WTC11 (cell line): ENCODE results near the gene SMIM10L2A. TPM values are rescaled to one million over a fixed set of nuclear protein-coding genes. Genes with fewer than 3 reads are reported as not detected.

Experiments used
- ATAC-seq: fragments of 200-7000 bp; cut with Tn5 transposase; 2 replicates; pipeline ENCODE4 v1.10.0; 2021; ENCODE audit warnings: mild to moderate bottlenecking, moderate library complexity
- CTCF ChIA-PET: fragments of 300-600 bp; sonication (Branson Sonifier 250); formaldehyde crosslinking; loops from one replicate; lab custom pipeline; 2021; ENCODE audit warnings: antibody characterized with exemption; lab: Charles Lee
- POLR2A ChIA-PET: fragments of 350-600 bp; sonication (Branson Sonifier 250); formaldehyde crosslinking; loops from one replicate; lab custom pipeline; 2021; ENCODE audit warnings: antibody characterized with exemption; lab: Charles Lee
- DNase-seq: peaks from one replicate; pipeline ENCODE4 v3.0.0; 2021; ENCODE audit warnings: low spot score
- H3K27ac Mint-ChIP-seq: 2 replicates; pipeline ENCODE4 v1.8.0; 2021; ENCODE audit warnings: mixed read lengths
- H3K27me3 Mint-ChIP-seq: 2 replicates; pipeline ENCODE4 v1.8.0; 2021; ENCODE audit warnings: low read depth, mild to moderate bottlenecking, moderate library complexity, mixed read lengths
- H3K36me3 Mint-ChIP-seq: 2 replicates; pipeline ENCODE4 v1.8.0; 2021; ENCODE audit warnings: mixed read lengths
- H3K4me1 Mint-ChIP-seq: 2 replicates; pipeline ENCODE4 v1.8.0; 2022; ENCODE audit warnings: mixed read lengths
- H3K4me3 Mint-ChIP-seq: 2 replicates; pipeline ENCODE4 v1.8.0; 2021; ENCODE audit warnings: mild to moderate bottlenecking, moderate library complexity, mixed read lengths
- H3K9me3 Mint-ChIP-seq: 2 replicates; pipeline ENCODE4 v1.8.0; 2021; ENCODE audit warnings: mixed read lengths
- CBFB ChIP-seq: sonication (generic); formaldehyde crosslinking; IDR thresholded peaks from 2 replicates; pipeline ENCODE4 v1.8.1; 2022; ENCODE audit warnings: mild to moderate bottlenecking, low read depth, missing genetic modification reagents
- FOXK1 ChIP-seq: sonication (generic); formaldehyde crosslinking; IDR thresholded peaks from 2 replicates; pipeline ENCODE4 v1.8.0; 2022; ENCODE audit warnings: mild to moderate bottlenecking, moderate library complexity, missing genetic modification reagents
- FOXP1 ChIP-seq: sonication (generic); formaldehyde crosslinking; IDR thresholded peaks from 2 replicates; pipeline ENCODE4 v1.8.0; 2022; ENCODE audit warnings: missing genetic modification reagents, mild to moderate bottlenecking, moderate library complexity, borderline replicate concordance
- GABPB1 ChIP-seq: sonication (generic); formaldehyde crosslinking; IDR thresholded peaks from 2 replicates; pipeline ENCODE4 v1.8.1; 2023; ENCODE audit warnings: mild to moderate bottlenecking, missing genetic modification reagents
- MXD4 ChIP-seq: fragments of 250-450 bp; sonication (Bioruptor Pico); IDR thresholded peaks from 2 replicates; pipeline ENCODE4 v1.8.0; 2021; ENCODE audit warnings: mild to moderate bottlenecking, moderate library complexity, borderline replicate concordance
- NFE2L1 ChIP-seq: sonication (generic); formaldehyde crosslinking; IDR thresholded peaks from 2 replicates; pipeline ENCODE4 v1.8.1; 2023; ENCODE audit warnings: missing genetic modification reagents
- NFYB ChIP-seq: sonication (generic); formaldehyde crosslinking; conservative IDR thresholded peaks from 2 replicates; pipeline ENCODE4 v1.8.0; 2022; ENCODE audit warnings: low read depth, missing genetic modification reagents
- OVOL2 ChIP-seq: fragments of 250-450 bp; sonication (Bioruptor Pico); IDR thresholded peaks from 2 replicates; pipeline ENCODE4 v1.9.0; 2021; ENCODE audit warnings: mild to moderate bottlenecking, borderline replicate concordance
- TCF7 ChIP-seq: sonication (generic); formaldehyde crosslinking; IDR thresholded peaks from 2 replicates; pipeline ENCODE4 v1.8.0; 2022; ENCODE audit warnings: mild to moderate bottlenecking, low read depth, missing genetic modification reagents, moderate library complexity
- ZNF232 ChIP-seq: sonication (generic); formaldehyde crosslinking; IDR thresholded peaks from 2 replicates; pipeline ENCODE4 v1.8.0; 2022; ENCODE audit warnings: mild to moderate bottlenecking, missing genetic modification reagents
- ZNF423 ChIP-seq: fragments of 250-450 bp; sonication (Bioruptor Pico); IDR thresholded peaks from 2 replicates; pipeline ENCODE4 v2.1.2; 2022; ENCODE audit warnings: mild to moderate bottlenecking, moderate library complexity
- total RNA-seq: library from RNA; stranded (reverse); gene quantifications from 3 replicates; pipeline ENCODE4 v1.2.3, GENCODE V29; 2021
- TF ChIP-seq, protein P1 (sequence below): sonication (generic); formaldehyde crosslinking; IDR thresholded peaks from 2 replicates; pipeline ENCODE4 v1.8.0; 2022; ENCODE audit warnings: mild to moderate bottlenecking, missing genetic modification reagents
- TF ChIP-seq, protein P2 (sequence below): fragments of 250-450 bp; sonication (Bioruptor Pico); IDR thresholded peaks from 2 replicates; pipeline ENCODE4 v1.9.0; 2021; ENCODE audit warnings: mild to moderate bottlenecking, borderline replicate concordance
- TF ChIP-seq, protein P3 (sequence below): sonication (generic); formaldehyde crosslinking; IDR thresholded peaks from 2 replicates; pipeline ENCODE4 v1.8.1; 2023; ENCODE audit warnings: mild to moderate bottlenecking, missing genetic modification reagents, moderate library complexity
- TF ChIP-seq, protein P4 (sequence below): sonication (generic); formaldehyde crosslinking; IDR thresholded peaks from 2 replicates; pipeline ENCODE4 v1.8.1; 2022; ENCODE audit warnings: mild to moderate bottlenecking, moderate library complexity, missing genetic modification reagents
- TF ChIP-seq, protein P5 (sequence below): sonication (generic); formaldehyde crosslinking; IDR thresholded peaks from 2 replicates; pipeline ENCODE4 v1.8.0; 2022; ENCODE audit warnings: missing genetic modification reagents
- TF ChIP-seq, protein P6 (sequence below): sonication (generic); formaldehyde crosslinking; IDR thresholded peaks from 2 replicates; pipeline ENCODE4 v1.8.1; 2022; ENCODE audit warnings: low read depth, missing genetic modification reagents, borderline replicate concordance
- TF ChIP-seq, protein P7 (sequence below): sonication (generic); formaldehyde crosslinking; IDR thresholded peaks from 2 replicates; pipeline ENCODE4 v1.8.0; 2022; ENCODE audit warnings: mild to moderate bottlenecking, missing genetic modification reagents
- TF ChIP-seq, protein P8 (sequence below): sonication (generic); formaldehyde crosslinking; IDR thresholded peaks from 2 replicates; pipeline ENCODE4 v1.8.0; 2022; ENCODE audit warnings: mild to moderate bottlenecking, missing genetic modification reagents
- TF ChIP-seq, protein P9 (sequence below): sonication (generic); formaldehyde crosslinking; conservative IDR thresholded peaks from 2 replicates; pipeline ENCODE4 v1.8.1; 2022; ENCODE audit warnings: mild to moderate bottlenecking, missing genetic modification reagents

Gene SMIM10L2A
- total RNA-seq, 1 experiment from 2014 or later, result 4.7 TPM

DNA sequence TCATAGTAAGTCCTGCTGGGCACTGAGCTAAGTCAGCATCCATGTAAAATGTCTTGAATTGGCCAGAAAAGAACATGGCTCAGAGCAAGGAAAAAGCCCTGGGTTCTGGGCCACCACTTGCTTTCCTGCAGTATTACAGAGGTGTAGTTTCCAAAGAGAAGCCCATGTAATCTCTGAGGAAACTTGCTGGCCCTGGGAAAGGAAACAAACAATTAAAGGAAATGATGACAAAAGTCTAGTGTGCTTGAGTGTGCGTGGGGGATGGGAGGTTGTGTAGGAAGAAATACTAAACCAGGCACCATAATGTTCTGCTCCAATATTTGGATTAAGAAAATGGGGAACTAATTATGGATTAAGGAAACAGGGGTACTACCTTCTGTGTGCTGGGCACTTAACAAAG, 39.5 kb upstream of the SMIM10L2A start (continued):
- TF ChIP-seq ZNF423 (CRISPR knock-in tag) (no peak), MXD4 (CRISPR knock-in tag) (no peak), FOXK1 (CRISPR knock-in tag) (no peak), FOXP1 (no peak), TCF7 (CRISPR knock-in tag) (no peak)
- TF ChIP-seq, protein P1, sequence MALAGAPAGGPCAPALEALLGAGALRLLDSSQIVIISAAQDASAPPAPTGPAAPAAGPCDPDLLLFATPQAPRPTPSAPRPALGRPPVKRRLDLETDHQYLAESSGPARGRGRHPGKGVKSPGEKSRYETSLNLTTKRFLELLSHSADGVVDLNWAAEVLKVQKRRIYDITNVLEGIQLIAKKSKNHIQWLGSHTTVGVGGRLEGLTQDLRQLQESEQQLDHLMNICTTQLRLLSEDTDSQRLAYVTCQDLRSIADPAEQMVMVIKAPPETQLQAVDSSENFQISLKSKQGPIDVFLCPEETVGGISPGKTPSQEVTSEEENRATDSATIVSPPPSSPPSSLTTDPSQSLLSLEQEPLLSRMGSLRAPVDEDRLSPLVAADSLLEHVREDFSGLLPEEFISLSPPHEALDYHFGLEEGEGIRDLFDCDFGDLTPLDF (CRISPR knock-in tag), result no peak
- TF ChIP-seq, protein P2, sequence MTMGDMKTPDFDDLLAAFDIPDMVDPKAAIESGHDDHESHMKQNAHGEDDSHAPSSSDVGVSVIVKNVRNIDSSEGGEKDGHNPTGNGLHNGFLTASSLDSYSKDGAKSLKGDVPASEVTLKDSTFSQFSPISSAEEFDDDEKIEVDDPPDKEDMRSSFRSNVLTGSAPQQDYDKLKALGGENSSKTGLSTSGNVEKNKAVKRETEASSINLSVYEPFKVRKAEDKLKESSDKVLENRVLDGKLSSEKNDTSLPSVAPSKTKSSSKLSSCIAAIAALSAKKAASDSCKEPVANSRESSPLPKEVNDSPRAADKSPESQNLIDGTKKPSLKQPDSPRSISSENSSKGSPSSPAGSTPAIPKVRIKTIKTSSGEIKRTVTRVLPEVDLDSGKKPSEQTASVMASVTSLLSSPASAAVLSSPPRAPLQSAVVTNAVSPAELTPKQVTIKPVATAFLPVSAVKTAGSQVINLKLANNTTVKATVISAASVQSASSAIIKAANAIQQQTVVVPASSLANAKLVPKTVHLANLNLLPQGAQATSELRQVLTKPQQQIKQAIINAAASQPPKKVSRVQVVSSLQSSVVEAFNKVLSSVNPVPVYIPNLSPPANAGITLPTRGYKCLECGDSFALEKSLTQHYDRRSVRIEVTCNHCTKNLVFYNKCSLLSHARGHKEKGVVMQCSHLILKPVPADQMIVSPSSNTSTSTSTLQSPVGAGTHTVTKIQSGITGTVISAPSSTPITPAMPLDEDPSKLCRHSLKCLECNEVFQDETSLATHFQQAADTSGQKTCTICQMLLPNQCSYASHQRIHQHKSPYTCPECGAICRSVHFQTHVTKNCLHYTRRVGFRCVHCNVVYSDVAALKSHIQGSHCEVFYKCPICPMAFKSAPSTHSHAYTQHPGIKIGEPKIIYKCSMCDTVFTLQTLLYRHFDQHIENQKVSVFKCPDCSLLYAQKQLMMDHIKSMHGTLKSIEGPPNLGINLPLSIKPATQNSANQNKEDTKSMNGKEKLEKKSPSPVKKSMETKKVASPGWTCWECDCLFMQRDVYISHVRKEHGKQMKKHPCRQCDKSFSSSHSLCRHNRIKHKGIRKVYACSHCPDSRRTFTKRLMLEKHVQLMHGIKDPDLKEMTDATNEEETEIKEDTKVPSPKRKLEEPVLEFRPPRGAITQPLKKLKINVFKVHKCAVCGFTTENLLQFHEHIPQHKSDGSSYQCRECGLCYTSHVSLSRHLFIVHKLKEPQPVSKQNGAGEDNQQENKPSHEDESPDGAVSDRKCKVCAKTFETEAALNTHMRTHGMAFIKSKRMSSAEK, result no peak
- TF ChIP-seq, protein P3, sequence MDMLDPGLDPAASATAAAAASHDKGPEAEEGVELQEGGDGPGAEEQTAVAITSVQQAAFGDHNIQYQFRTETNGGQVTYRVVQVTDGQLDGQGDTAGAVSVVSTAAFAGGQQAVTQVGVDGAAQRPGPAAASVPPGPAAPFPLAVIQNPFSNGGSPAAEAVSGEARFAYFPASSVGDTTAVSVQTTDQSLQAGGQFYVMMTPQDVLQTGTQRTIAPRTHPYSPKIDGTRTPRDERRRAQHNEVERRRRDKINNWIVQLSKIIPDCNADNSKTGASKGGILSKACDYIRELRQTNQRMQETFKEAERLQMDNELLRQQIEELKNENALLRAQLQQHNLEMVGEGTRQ (CRISPR knock-in tag), result no peak

DNA sequence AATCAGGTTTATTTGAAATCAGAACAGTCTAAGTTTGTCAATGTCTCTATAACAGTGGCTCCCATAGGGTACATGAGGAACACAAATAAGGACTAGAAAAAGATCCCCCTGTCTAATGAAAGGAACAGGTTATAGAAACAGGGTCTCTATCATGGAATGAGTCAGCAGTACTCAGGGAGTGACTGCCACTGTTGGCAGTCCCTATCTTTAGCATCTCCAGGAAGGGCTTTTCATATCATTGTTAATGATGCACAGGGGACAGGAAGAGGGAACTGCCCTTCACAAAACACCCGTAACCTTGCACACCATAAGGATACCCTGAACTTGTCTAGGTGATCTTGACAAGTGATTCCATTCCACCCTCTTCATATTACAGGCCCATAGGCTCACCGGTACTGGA, 38.5 kb upstream of the SMIM10L2A start:
- ChIA-PET POLR2A (no interaction called here), CTCF (no interaction called here)
- Mint-ChIP-seq H3K27ac (no peak overlapping the region), H3K9me3 (0 out of 2 replicates have a peak, but pooled peaks cover 6% of the 10 kb centered on the region), H3K4me1 (no peaks in the 10 kb centered on the region), H3K27me3 (no peaks in the 10 kb centered on the region), H3K36me3 (no peaks in the 10 kb centered on the region), H3K4me3 (no peak overlapping the region)
- TF ChIP-seq ZNF232 (CRISPR knock-in tag) (no peak), NFE2L1 (CRISPR knock-in tag) (no peak), GABPB1 (CRISPR knock-in tag) (no peak), MXD4 (CRISPR knock-in tag) (no peak), NFYB (CRISPR knock-in tag) (no peak), OVOL2 (CRISPR knock-in tag) (no peak), CBFB (CRISPR knock-in tag) (no peak)
- TF ChIP-seq, protein P4, sequence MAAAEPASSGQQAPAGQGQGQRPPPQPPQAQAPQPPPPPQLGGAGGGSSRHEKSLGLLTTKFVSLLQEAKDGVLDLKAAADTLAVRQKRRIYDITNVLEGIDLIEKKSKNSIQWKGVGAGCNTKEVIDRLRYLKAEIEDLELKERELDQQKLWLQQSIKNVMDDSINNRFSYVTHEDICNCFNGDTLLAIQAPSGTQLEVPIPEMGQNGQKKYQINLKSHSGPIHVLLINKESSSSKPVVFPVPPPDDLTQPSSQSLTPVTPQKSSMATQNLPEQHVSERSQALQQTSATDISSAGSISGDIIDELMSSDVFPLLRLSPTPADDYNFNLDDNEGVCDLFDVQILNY (CRISPR knock-in tag), result no peak
- TF ChIP-seq, protein P5, sequence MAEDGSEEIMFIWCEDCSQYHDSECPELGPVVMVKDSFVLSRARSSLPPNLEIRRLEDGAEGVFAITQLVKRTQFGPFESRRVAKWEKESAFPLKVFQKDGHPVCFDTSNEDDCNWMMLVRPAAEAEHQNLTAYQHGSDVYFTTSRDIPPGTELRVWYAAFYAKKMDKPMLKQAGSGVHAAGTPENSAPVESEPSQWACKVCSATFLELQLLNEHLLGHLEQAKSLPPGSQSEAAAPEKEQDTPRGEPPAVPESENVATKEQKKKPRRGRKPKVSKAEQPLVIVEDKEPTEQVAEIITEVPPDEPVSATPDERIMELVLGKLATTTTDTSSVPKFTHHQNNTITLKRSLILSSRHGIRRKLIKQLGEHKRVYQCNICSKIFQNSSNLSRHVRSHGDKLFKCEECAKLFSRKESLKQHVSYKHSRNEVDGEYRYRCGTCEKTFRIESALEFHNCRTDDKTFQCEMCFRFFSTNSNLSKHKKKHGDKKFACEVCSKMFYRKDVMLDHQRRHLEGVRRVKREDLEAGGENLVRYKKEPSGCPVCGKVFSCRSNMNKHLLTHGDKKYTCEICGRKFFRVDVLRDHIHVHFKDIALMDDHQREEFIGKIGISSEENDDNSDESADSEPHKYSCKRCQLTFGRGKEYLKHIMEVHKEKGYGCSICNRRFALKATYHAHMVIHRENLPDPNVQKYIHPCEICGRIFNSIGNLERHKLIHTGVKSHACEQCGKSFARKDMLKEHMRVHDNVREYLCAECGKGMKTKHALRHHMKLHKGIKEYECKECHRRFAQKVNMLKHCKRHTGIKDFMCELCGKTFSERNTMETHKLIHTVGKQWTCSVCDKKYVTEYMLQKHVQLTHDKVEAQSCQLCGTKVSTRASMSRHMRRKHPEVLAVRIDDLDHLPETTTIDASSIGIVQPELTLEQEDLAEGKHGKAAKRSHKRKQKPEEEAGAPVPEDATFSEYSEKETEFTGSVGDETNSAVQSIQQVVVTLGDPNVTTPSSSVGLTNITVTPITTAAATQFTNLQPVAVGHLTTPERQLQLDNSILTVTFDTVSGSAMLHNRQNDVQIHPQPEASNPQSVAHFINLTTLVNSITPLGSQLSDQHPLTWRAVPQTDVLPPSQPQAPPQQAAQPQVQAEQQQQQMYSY, result no peak
- TF ChIP-seq, protein P6, sequence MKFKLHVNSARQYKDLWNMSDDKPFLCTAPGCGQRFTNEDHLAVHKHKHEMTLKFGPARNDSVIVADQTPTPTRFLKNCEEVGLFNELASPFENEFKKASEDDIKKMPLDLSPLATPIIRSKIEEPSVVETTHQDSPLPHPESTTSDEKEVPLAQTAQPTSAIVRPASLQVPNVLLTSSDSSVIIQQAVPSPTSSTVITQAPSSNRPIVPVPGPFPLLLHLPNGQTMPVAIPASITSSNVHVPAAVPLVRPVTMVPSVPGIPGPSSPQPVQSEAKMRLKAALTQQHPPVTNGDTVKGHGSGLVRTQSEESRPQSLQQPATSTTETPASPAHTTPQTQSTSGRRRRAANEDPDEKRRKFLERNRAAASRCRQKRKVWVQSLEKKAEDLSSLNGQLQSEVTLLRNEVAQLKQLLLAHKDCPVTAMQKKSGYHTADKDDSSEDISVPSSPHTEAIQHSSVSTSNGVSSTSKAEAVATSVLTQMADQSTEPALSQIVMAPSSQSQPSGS (CRISPR knock-in tag), result no peak
- TF ChIP-seq, protein P7, sequence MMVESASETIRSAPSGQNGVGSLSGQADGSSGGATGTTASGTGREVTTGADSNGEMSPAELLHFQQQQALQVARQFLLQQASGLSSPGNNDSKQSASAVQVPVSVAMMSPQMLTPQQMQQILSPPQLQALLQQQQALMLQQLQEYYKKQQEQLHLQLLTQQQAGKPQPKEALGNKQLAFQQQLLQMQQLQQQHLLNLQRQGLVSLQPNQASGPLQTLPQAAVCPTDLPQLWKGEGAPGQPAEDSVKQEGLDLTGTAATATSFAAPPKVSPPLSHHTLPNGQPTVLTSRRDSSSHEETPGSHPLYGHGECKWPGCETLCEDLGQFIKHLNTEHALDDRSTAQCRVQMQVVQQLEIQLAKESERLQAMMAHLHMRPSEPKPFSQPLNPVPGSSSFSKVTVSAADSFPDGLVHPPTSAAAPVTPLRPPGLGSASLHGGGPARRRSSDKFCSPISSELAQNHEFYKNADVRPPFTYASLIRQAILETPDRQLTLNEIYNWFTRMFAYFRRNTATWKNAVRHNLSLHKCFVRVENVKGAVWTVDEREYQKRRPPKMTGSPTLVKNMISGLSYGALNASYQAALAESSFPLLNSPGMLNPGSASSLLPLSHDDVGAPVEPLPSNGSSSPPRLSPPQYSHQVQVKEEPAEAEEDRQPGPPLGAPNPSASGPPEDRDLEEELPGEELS (CRISPR knock-in tag), result no peak
- TF ChIP-seq, protein P8, sequence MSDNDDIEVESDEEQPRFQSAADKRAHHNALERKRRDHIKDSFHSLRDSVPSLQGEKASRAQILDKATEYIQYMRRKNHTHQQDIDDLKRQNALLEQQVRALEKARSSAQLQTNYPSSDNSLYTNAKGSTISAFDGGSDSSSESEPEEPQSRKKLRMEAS, result no peak
- TF ChIP-seq, protein P9, sequence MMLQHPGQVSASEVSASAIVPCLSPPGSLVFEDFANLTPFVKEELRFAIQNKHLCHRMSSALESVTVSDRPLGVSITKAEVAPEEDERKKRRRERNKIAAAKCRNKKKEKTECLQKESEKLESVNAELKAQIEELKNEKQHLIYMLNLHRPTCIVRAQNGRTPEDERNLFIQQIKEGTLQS (CRISPR knock-in tag), result no peak
- DNase-seq (no peak), ATAC-seq (no peak)
